Stimulated activated CD8-positive, alpha-beta memory T cell treated with anti-CD3 and anti-CD28 coated beads, Interleukin-7, amount 100 ng/mL, for 1 hour (primary cell): ENCODE measurements around the gene IQCE.

Source experiments
- DNase-seq, 2 donors: peaks; one replicate each; pipeline ENCODE4 v3.0.0-alpha.2; 2020; ENCODE audit warnings: low read depth in 2 of 2

IQCE gene

GRCh38 chr7:2616387-2617324 is 57.9 kb downstream of the IQCE start:
- no peak for DNase-seq

- DNase-seq: no peak
Observed at GRCh38 chr7:2617325-2617905, 58.6 kb downstream of the IQCE start.

GRCh38 chr7:2619116-2619515 is 60.3 kb downstream of the IQCE start:
- no peak for DNase-seq

- DNase-seq: no peak
Observed at GRCh38 chr7:2621061-2621828, 62.5 kb downstream of the IQCE start.

GRCh38 chr7:2621948-2622640 is 63.3 kb downstream of the IQCE start:
- DNase-seq: no peak

- DNase-seq: no peak
Observed at GRCh38 chr7:2622869-2623697, 64.3 kb downstream of the IQCE start.

- no peak for DNase-seq
Observed at GRCh38 chr7:2623698-2624014, 64.9 kb downstream of the IQCE start.

GRCh38 chr7:2624293-2624886 is 65.6 kb downstream of the IQCE start:
- DNase-seq: no peak

GRCh38 chr7:2626498-2627117 is 67.8 kb downstream of the IQCE start:
- no peak for DNase-seq

GRCh38 chr7:2627258-2628129 is 68.7 kb downstream of the IQCE start:
- no peak for DNase-seq

GRCh38 chr7:2628130-2628482 is 69.3 kb downstream of the IQCE start:
- no peak for DNase-seq

- no peak for DNase-seq
Observed at GRCh38 chr7:2628891-2629290, 70.1 kb downstream of the IQCE start.

GRCh38 chr7:2629746-2630681 is 71.2 kb downstream of the IQCE start:
- no peak for DNase-seq

- DNase-seq: no peak
Observed at GRCh38 chr7:2631946-2632732, 73.4 kb downstream of the IQCE start, which contains the start of gene TTYH3. Gene TTYH3, plus strand, starts transcription at chr7:2631986. Its CDS starts 170 bp downstream, at chr7:2632156.

GRCh38 chr7:2632733-2633537 is 74.2 kb downstream of the IQCE start:
- no peak for DNase-seq

GRCh38 chr7:2633538-2634266 is 74.9 kb downstream of the IQCE start:
- DNase-seq: no peak
